ENCODE measurements around the gene ZNF462. TPM values are rescaled to one million over a fixed set of nuclear protein-coding genes. Genes with fewer than 3 reads are reported as not detected.

The ZNF462 gene
- total RNA-seq, 2 experiments from 2014 or later, result 0.28 to 0.70 TPM

DNA sequence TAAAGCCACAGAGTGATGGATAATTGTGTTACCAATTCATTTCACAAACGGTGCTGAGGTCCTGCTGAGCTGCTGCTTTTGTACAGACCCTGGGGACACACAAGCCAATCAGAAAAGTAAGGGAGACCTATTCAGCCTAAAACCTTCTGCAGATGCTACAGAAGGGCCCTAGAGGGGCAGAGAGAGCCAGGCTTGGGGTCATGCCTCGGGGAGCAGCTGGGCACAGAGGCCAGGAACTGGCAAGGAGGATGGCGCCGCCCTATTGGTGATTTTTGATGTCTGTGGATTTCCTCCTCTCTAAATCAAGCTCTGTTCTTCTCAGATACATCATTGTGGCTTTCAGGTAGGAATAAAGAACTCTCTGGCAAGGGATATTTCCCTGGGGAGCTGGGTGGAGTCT, 181.9 kb downstream of the ZNF462 start:
- no peaks in the 10 kb centered on the region for H3K36me3 Mint-ChIP-seq (ENCODE audit: low read depth)
- ChIA-PET POLR2A (no interaction called here), CTCF (no interaction called here)
- no peak overlapping the region for H3K27ac Mint-ChIP-seq
- no peaks in the 10 kb centered on the region for H3K27me3 Mint-ChIP-seq
- no peak overlapping the region for H3K4me3 Mint-ChIP-seq
- DNase-seq, result no peak
- no peaks in the 10 kb centered on the region for H3K9me3 Mint-ChIP-seq
- H3K4me1 Mint-ChIP-seq, result no peaks in the 10 kb centered on the region

- POLR2A ChIA-PET, result no interaction called here
- no peaks in the 10 kb centered on the region for H3K9me3 Mint-ChIP-seq
- no peak overlapping the region for H3K27ac Mint-ChIP-seq
- no peaks in the 10 kb centered on the region for H3K36me3 Mint-ChIP-seq (ENCODE audit: low read depth)
- no peak for DNase-seq
- CTCF ChIA-PET, result no interaction called here
- H3K4me1 Mint-ChIP-seq, result no peaks in the 10 kb centered on the region
- no peaks in the 10 kb centered on the region for H3K27me3 Mint-ChIP-seq
- no peak overlapping the region for H3K4me3 Mint-ChIP-seq
Observed at GRCh38 chr9:107046692-107047091, 183.7 kb downstream of the ZNF462 start.

DNA sequence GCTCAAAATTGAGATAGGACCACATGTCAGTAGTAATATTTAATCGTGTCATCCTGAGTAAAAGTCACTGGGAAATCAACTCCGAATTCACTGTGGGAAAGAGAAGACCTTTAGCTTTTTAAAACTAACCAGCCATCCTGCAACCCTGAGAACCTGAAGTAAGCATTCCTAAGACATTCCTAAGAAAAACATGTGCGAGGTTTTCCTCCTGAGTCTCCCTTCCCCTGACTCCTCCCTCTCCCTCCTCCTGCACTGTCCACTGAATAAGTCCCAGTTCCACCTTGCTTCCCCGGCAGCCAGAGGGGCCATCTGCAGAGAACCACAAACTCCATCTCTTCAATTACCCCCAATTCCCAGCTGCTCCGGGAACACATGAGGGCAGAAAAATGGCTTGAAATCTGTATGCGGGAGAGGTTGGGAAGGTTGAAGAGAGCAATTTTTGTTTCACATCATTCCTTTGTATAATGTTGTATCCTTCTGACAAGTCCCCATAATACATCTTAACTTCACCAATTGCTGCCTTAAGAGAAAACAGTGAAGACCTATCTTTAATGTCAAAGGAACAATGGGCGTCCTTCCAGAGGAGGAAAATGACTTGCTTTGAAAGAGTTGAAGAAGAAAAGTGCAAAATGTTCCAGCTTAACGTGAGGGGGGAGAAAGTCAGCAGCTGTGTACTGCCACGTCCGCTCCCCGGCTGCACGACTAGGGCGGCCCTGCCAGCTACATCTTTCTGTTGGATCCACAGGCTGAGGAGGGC, 186.3 kb downstream of the ZNF462 start:
- no peak overlapping the region for H3K27ac Mint-ChIP-seq
- DNase-seq, result no peak
- H3K9me3 Mint-ChIP-seq, result no peaks in the 10 kb centered on the region
- H3K27me3 Mint-ChIP-seq, result no peaks in the 10 kb centered on the region
- ChIA-PET POLR2A (no interaction called here), CTCF (no interaction called here)
- no peak overlapping the region for H3K4me3 Mint-ChIP-seq
- H3K36me3 Mint-ChIP-seq (ENCODE audit: low read depth), result no peaks in the 10 kb centered on the region
- no peaks in the 10 kb centered on the region for H3K4me1 Mint-ChIP-seq

- H3K36me3 Mint-ChIP-seq (ENCODE audit: low read depth), result no peaks in the 10 kb centered on the region
- H3K27ac Mint-ChIP-seq, result no peak overlapping the region
- H3K27me3 Mint-ChIP-seq, result no peaks in the 10 kb centered on the region
- H3K9me3 Mint-ChIP-seq, result no peaks in the 10 kb centered on the region
- ChIA-PET CTCF (no interaction called here), POLR2A (no interaction called here)
- H3K4me3 Mint-ChIP-seq, result no peak overlapping the region
- H3K4me1 Mint-ChIP-seq, result no peaks in the 10 kb centered on the region
- no peak for DNase-seq
Observed at GRCh38 chr9:107049803-107050184, 186.8 kb downstream of the ZNF462 start.

DNA sequence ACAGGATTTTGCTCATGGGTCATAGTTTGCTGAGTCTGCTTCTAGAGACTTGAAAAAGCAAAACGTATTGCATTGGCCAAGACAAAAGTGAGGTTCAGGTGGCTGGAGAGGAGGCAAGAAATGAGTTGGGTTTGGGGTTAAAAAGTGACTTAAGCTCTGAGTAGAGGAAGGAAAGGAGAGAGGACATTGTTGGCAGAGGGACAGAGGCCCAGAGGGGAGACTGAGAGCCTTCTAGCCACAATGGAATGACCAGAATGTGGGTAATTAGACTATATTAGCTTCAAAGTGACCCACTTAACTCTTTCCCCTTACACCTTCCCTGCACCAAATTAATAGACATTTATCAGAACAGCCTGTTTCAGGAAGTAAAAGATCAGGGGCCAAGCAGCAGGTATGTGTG, 188.4 kb downstream of the ZNF462 start:
- H3K36me3 Mint-ChIP-seq (ENCODE audit: low read depth), result no peaks in the 10 kb centered on the region
- no peak overlapping the region for H3K4me3 Mint-ChIP-seq
- ChIA-PET POLR2A (no interaction called here), CTCF (no interaction called here)
- H3K4me1 Mint-ChIP-seq, result no peaks in the 10 kb centered on the region
- no peaks in the 10 kb centered on the region for H3K27me3 Mint-ChIP-seq
- no peaks in the 10 kb centered on the region for H3K9me3 Mint-ChIP-seq
- DNase-seq, result no peak
- H3K27ac Mint-ChIP-seq, result no peak overlapping the region

GRCh38 chr9:107054146-107054545, 191.2 kb downstream of the ZNF462 start:
- H3K9me3 Mint-ChIP-seq, result no peaks in the 10 kb centered on the region
- H3K4me3 Mint-ChIP-seq, result no peak overlapping the region
- ChIA-PET CTCF (no interaction called here), POLR2A (no interaction called here)
- no peak for DNase-seq
- H3K4me1 Mint-ChIP-seq, result no peaks in the 10 kb centered on the region
- H3K27ac Mint-ChIP-seq, result no peak overlapping the region
- no peaks in the 10 kb centered on the region for H3K36me3 Mint-ChIP-seq (ENCODE audit: low read depth)
- H3K27me3 Mint-ChIP-seq, result no peaks in the 10 kb centered on the region

- CTCF ChIA-PET, result no interaction called here
- Mint-ChIP-seq H3K4me3 (no peak overlapping the region), H3K4me1 (no peaks in the 10 kb centered on the region), H3K27me3 (no peaks in the 10 kb centered on the region), H3K9me3 (no peaks in the 10 kb centered on the region), H3K27ac (no peak overlapping the region), H3K36me3 (ENCODE audit: low read depth) (no peaks in the 10 kb centered on the region)
- POLR2A ChIA-PET, result no interaction called here
- no peak for DNase-seq
Observed at GRCh38 chr9:107059220-107059619, 196.3 kb downstream of the ZNF462 start.

DNA sequence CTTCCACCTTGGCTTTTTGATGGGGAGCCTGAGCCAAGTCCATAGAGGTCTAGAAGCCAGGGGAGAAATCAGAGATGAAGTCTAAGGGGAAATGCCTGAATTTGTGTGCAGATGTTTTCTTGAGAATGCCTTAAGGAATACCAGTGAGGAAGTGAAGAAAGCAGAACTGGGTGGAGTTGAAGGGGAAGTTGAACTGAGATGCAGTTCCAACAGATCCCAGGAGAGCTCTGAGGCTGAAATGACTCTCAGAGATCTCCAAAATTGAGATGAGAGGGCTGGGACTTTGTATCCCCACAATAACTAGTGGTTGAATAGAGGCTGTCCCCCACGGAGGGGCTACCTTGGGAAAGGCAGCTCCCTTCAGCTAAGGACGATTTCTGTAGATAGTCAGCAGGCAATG, 197.1 kb downstream of the ZNF462 start:
- Mint-ChIP-seq H3K27me3 (no peaks in the 10 kb centered on the region), H3K4me1 (no peaks in the 10 kb centered on the region), H3K27ac (no peak overlapping the region), H3K4me3 (no peak overlapping the region), H3K36me3 (ENCODE audit: low read depth) (no peaks in the 10 kb centered on the region), H3K9me3 (no peaks in the 10 kb centered on the region)
- ChIA-PET CTCF (no interaction called here), POLR2A (no interaction called here)
- DNase-seq, result no peak

Data from activated CD4-positive, alpha-beta memory T cell treated with anti-CD3 and anti-CD28 coated beads, Interleukin-2, amount 10 ng/mL, durations not matched to agents 7 days and 5 days (primary cell).